Superior temporal gyrus (tissue), 1 donor: ENCODE data around the gene PPP2R5B.

Experiments used
- DNase-seq: peaks from one replicate; pipeline ENCODE4 v3.0.0-alpha.2; 2016; ENCODE audit errors: extremely low spot score

PPP2R5B gene

DNA sequence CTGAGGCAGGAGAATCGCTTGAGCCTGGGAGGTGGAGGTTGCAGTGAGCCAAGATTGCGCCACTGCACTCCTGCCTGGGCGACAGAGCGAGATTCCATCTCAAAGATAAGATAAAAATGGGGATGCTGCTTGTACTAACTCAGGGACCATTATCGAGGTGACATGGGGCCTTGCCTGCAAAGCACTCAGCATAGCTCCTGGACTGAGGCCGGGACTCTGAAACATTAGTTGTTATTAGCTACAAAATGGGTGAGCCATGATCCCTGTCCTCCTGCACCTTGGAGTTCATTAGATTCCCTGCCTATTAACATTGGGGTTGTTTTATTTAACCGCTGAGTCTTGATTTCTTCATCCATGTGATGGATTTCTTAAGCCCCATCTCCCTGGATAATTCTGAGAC lies 5.1 kb downstream of the PPP2R5B start:
- no peak for DNase-seq

DNA sequence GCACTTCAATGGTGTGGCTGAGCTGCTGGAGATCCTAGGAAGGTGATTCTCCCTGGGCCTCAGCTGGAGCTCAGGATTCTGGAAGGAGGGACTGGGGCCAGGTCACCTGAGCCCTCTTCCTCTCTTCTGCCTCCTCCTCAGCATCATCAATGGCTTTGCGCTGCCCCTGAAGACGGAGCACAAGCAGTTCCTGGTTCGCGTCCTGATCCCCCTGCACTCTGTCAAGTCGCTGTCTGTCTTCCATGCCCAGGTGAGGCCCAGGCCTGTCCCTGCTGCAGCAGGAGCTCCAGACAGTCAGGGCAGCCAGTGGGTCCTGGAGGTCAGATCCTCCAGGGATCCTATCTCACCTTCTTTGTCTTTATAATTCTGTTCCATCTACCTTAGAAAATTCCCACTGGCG lies 5.9 kb downstream of the PPP2R5B start:
- no peak for DNase-seq

DNA sequence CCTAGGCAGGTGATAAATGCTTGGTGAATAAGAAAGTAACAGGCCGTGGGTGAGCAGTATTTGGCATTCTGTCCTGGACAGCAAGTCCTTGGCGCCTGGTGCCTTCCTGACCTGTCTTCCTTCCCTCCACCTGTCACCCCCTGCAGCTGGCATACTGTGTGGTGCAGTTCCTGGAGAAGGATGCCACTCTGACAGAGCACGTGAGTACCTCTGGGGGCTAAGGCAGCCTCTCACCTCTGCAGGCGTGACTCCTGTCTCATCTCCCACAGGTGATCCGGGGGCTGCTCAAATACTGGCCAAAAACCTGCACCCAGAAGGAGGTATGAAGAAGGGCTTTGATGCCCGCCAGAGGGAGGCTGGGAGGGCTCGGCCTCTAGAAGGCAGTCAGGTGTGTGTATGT lies 6.8 kb downstream of the PPP2R5B start:
- no peak for DNase-seq

DNA sequence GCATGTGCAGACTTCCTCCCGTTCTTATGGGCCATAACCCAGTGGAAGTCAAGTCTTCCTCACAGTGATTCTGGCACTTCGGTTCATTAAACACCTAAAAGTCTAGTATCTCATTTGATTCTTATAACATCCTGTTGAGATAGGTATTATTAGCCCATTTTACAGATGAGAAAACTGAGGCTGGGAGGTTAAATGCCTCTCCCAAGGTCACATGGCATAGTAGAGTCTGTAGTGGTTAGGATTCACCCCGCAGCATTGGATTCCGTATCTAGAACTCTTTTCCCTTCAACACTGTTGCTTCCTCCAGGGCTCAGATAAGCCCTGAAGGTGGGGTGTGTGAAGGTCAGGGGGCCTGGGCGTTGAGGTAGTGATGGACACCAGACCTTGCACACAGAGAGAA lies 7.8 kb downstream of the PPP2R5B start:
- no peak for DNase-seq

DNA sequence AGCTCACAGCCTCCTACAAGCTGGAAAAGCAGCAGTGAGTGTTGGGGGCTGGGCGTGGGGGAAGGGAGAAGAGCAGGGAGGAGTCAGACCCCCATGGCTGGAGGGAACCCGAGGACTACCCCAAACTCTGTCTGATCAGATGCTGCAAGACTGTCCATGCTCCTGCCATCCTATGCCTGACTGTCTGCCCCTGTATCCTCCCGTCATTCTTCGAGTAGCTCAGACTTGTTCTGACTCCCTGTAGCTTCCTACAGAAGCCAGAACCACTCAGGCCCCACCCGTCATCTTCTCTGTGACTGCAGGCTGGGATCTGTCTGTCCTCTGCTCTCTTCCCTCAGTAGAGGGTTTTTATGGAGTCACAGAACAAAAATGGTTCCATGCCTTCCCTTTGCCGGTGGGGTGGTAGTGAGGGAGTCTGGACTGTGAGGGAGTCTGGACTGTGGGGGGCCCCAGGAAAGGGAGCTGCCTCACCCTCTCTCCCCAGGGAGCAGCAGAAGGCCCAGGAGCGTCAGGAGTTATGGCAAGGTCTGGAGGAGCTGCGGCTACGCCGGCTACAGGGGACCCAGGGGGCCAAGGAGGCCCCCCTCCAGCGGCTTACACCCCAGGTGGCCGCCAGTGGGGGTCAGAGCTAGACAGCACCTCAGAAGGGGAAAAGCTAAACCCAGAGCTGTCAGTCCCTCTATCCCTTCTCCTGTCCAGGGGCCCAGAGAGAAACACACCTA lies 8.9 kb downstream of the PPP2R5B start:
- no peak for DNase-seq

DNA sequence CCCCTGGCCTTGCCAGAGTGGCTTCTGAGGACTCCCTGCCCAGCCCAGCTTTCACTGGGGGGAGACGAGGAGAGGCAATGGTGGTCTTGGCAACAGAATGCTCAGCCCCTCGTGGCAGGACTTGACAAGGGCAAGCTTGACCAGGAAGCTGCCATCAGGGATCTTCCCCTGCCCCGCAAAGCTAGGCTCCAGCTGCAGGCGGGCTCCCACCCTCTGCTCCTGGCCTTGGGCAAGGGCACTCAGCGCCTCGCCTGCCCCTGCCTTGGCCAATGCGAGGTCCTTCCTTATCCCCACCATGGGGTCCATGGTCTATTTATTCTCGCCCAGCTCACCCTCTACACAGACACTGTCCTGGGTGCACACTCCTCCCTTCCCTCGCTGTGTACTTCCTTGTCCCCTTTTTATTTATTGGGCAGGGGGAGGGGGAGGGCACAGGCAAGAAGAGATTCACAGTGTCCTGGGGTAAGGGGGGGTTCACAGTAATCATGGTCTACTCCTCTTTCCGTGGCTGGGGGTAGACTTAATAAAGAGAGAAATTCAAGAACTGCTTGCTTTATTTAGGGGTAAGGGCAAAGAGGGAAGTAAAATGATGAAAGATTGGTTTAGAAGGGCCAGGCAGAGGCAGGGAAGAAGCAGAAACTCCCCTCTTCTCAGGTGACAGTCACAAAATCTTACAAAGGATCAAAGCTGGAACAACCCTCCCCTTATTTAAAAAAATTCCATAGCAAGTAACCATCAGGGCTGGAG lies 9.6 kb downstream of the PPP2R5B start:
- no peak for DNase-seq

DNA sequence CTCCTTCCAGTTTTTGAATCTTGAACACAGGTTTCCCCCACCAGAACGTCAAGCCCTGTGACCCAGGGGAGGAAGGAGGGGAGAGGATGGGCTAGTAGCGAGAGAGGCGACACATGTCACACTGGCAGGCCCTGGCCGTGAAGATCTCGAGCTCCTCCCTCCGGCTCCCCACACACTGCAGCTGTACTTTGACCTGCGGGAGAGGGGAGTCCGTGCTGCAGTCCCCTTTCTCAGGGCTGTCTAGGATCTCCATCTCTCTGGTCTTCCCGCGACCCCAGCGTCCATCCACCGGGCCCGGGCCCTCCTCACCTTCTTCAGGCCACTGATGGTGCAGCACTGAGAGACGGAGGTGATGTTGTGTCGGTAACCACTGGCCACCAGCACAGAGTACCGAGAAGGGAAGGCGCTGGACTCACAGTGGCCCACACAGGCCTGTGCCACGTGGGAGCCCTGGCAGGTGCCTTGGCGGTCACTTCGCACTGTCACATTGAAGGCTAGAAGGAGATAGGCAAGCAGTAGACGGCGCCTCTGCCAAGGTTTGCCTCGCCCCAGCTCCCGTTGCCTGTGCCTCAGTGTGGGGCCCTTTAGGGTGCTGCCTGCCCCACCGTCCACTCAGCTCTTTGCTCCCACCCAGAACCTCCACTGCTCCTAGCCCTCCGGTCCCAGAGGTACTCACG lies 10.3 kb downstream of the PPP2R5B start:
- no peak for DNase-seq

DNA sequence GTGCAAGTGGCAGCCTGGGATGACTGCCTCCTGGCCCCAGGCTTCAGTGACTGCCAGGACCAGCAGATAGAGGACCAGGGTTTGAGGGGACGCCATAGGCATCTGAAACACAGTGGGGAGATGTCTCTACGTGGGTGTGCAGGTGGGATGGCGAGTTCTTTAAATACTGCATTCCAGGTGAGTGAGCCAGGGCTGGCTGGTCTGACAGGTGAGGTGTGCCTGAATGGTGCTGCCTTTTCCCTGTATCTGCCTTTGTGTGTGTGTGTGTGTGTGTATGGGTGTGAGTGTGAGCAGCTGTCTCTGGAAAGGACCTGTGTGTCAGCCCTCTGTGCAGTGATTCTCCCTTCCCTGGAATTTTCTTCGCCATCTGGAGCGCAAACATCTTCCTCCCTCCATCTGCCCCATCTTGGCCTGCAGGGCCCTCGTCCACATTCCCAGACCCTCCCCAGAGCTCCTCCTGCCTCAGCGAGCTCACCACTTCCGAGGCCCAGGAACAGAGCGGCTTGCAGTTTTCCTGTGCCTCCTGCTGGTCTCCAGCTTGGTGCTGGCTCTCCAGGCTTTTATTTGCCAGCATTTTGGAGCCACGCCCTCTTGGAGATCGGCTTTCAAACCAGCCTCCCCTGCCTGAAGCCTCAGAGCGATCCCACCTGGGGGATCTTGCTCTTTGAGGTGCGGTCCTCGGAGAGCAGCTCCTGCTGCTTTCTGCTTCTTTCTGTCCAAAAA lies 11.0 kb downstream of the PPP2R5B start, which contains the start of gene GPHA2:
Gene GPHA2 (minus strand): TSS at position 535 of the 723 bp plus-strand sequence. CDS start 433 bp downstream, at position 102.
- no peak for DNase-seq

DNA sequence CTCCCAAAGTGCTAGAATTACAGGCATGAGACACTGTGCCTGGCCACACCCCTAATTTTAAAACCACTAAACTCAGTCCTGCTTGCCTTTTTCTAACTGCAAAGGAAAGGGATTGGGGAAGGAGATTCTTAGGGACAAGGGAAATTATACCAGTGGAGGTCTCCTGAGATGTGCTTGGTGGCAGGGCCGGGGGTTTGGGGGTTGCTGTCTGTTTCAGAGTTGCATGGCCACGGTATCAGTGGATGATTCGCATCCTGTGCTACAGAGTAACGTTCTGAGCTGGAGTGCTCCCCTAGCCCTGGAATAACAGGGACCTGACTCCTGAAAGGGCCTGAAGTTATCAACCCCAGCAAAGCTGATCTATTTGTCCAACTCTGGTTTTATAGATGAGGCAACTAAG lies 12.1 kb downstream of the PPP2R5B start:
- DNase-seq: no peak

DNA sequence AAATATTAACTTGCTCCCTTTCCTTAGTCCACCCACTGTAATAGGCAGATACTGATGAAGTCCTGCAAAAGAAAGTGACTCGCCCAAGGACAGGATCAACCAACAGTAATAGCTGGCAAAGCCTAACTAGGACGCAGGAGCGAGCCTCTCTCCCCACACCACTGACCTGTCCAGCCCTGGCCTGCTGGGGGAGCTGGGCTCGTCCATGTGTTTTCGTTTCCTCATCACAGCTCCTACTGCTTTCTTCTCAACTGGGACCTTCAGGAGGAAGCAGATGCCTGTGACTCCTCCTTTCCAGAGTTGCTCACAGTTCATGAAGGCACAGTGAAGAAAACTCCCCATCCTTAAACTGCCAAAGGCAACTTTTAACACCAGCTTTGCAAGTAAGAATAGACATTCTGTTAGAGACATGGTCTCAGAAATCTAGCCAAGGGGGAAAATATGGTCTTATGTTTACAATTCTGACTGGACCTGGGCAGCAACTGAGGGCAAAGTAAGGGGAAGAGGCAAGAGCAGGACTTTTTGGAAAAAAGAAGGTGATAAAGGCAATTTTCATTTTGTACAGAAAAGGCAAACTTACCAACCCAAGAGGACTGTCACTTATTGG lies 22.8 kb downstream of the PPP2R5B start:
- no peak for DNase-seq

DNA sequence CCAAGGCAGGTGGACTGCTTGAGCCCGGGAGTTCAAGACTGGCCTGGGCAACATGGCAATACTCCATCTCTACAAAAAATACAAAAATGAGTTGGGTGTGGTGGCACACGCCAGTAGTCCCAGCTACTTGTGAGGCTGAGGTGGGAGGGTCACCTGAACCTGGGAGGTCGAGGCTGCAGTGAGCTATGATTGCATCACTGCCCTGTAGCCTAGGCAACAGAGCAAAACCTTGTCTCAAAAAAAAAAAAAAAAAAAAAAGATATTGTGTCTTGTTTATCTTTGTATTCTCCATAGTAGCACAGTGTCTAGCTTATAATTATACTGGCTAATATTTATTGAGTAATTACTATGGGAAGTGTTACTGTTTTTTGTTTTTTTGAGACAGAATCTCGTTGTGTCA lies 27.0 kb downstream of the PPP2R5B start:
- no peak for DNase-seq

DNA sequence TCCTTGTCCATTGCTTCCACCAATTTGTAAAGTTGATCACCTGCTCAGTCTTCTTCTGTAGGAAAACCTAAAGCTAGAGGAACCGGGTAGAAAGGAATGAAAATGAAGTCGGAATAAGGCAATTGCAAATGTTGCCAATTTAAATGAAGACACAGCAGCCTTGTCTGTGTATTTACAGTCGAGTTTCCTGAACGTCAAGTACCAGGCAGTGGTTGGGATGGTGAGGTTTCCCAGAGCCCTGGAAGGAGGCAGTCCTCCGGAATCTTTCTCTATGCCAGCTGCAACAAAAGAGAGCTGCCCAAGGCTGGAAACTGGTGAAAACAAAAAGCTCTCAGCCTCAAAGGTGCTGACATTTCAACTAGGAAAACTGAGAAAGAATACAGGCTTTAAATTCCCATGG lies 29.7 kb downstream of the PPP2R5B start:
- DNase-seq: no peak

DNA sequence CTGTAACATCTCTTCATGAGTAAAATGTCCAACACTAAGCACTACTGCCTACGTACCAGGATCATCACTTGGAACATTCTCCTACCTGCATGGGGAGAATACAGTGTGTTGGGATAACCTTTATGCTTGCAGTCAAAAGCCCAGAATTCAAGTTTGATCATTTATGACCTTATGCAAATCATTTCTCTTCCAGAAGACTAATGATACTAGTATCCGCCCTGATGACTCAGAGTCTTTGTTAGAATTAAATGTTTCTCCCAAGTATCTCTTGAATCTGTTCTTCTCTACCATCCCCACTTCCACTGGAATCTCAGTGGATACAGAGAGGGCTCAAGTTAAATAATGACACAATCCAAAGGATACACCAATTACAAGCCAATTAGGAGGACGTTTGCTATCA lies 35.0 kb downstream of the PPP2R5B start:
- no peak for DNase-seq

DNA sequence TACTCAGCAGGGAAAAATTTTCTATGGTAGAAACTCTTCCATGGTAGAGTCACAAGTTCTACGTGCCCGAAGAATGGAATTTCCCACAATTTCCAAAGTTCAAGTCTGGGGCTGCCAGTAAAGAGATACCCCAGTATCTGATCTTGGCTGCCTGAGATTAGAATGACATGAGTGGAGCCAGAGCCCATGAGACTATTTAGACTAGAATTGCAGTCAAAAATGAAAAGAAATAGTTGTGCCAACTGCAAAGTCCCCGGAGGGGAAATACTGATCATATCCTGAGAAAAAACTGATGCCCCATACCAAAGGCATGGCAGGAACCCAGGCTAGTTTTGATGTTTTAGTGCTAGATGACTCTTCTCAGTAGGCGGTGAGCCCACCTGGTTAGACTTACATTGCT lies 36.2 kb downstream of the PPP2R5B start:
- DNase-seq: no peak

DNA sequence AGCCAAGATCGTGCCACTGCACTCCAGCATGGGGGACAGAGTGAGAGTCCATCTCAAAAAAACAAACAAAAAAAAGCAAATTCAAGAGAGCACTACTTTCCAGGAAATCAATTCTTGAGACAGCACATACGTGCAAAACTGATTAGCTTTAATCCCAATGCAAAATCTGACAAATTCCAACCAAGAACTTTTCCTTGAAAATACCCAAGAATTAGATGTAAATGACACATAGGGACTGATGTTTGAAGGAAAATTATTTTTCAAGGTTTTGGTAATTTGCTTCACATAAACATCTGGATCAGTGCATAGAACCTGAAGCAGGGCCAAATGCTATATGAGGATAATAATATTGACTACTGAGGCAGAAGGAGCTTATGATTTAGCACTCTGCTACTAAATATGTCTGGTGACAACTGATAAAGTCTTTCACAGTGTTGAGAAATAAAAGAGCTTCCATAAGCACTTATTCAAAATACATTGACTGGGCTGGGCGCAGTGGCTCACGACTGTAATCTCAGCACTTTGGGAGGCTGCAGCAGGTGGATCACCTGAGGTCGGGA lies 38.7 kb downstream of the PPP2R5B start:
- no peak for DNase-seq

DNA sequence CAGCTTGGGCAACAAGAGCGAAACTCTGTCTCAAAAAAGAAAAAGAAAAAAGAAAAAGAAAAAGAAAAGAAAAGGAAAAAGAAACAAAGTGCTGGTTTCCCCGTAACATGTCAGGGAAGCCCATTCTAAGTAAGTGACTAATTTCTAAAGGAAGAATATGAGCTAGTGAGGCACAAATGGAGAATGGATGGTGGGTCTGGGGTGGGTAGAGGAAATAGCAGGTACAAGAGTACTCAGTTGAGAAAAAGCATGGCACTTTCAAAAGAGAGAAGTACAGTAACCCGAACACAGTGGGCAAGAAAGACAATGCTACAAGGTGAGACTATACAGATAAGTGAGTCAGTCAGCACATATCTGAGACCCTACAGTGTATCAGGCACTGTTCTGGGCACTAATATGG lies 42.9 kb downstream of the PPP2R5B start:
- DNase-seq: no peak

DNA sequence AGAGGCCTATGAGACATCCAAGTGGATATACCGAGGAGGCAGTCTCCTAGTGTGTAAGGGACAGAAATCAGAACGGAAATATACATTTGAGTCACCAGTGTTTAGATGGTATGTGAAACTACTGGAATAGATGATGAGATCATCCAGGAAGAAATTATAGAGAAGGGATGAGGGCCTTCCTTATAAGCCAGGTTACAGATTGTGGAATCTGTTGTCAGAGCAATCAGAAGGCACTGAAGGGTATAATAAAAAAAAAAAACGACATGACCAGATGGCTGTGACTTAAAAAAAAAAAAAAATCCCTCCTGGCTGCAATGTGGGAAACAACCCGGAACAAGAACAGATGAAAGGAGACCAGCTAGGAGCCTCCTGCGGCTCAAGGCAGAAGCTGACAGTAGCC lies 44.7 kb downstream of the PPP2R5B start:
- DNase-seq: peak; percentile 19

DNA sequence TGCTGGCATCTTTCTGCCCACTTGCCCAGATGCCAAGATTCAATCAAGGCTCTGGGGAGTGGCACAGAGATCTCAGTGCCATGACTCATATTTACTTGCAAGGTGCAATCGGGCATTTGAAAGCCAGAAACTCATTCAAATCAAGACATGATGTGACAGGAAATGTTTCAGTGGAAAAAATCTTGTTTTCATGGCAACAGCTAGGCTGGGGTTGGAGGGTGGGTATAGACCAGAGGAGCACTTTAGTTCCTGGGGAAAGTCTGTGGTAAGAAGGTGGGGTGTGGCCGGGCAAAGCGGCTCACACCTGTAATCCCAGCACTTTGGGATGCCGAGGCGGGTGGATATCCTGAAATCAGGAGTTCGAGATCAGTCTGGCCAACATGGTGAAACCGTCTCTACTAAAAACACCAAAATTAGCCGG lies 46.3 kb downstream of the PPP2R5B start:
- no peak for DNase-seq

DNA sequence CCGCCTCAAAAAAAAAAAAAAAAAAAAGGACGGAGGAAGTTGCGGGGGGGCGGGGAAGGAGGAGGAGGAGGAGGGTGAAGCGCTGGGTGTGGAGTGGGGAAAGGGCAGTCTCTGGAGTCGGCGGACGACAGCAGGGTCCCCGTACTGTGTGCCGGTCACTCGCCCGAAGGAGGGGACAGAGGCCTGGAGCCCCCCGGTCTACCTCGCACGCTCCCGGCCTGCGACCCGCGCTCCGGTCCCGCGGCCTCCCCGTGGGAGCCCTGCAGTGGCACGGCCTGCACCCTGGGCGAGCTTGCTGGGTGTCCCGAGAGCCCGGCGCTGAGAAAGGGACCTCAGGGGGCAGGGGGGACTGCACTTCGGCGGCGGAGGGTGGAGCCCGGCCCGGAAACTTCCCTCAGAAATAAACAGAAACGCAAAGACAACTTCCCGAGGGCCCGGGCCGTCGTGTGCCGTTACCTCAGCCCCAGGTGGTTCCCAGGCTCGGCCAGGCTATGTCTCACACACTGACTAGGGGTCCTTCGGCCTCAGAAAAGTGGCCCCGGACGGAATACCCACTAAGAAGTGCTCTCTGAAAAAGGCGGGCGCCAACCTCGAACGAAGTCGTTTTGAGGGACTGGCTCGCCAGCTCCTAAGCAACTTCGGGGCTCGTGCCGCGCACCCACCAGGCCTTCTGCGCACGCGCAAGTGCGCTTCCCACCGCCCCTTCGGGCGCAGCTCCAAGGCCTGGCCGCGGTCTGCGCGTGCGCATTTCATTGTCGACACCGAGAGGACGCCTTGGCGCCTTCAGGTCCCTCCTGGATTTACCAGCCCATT lies 47.1 kb downstream of the PPP2R5B start, which contains the start of gene MAJIN:
Gene MAJIN (minus strand): TSS at position 688 of the 813 bp plus-strand sequence. CDS start 12,703 bp downstream, outside the sequence.
- DNase-seq: peak; percentile 61

DNA sequence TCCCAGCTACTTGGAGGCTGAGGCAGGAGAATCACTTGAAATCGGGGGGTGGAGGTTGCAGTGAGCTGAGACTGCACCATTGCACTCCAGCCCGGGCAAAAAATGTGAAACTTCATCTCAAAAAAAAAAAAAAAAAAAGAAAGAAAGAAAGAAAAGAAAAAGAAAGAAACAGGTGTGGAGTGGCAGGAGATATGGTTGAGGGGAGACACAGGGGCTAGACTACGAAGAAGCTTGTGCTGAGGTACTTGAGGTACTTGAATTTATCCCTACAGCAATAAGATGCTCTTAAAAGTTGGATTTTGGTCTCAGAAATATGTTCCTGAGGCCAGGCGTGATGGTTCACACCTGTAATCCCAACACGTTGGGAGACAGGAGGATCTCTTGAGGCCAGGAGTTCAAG lies 49.6 kb downstream of the PPP2R5B start:
- no peak for DNase-seq
